Ovary (tissue), 9 donors: ENCODE results near the gene INS. TPM values are rescaled to one million over a fixed set of nuclear protein-coding genes. Genes with fewer than 3 reads are reported as not detected.

Experiments
- DNase-seq, 5 donors: peaks; one replicate each; pipeline ENCODE4 v3.0.0-alpha.2; 2019 to 2020
- H3K27ac ChIP-seq, 2 donors: fragments of 200-600 bp; one replicate each; pipeline versions ENCODE4 v1.5.1 to v1.8.0; 2019 to 2022
- H3K27me3 ChIP-seq: fragments of 200-600 bp; one replicate; pipeline ENCODE4 v1.8.0; 2022
- H3K36me3 ChIP-seq: fragments of 200-600 bp; sonication (generic); one replicate; pipeline ENCODE4 v1.5.1; 2019
- H3K4me1 ChIP-seq: one replicate; pipeline ENCODE4 v1.8.1; 2013; ENCODE audit warnings: mild to moderate bottlenecking, moderate library complexity; ENCODE audit not compliant: insufficient read depth
- H3K4me3 ChIP-seq: fragments of 200-600 bp; sonication (generic); one replicate; pipeline ENCODE4 v1.5.1; 2017
- H3K9me3 ChIP-seq, 2 donors: fragments of 200-600 bp in 1 of 2; sonication (generic) in 1 of 2; one replicate each; pipeline versions ENCODE4 v1.5.1 to v1.8.1; 2013 to 2019; ENCODE audit warnings: mild to moderate bottlenecking in 1 of 2, moderate library complexity in 1 of 2
- EP300 ChIP-seq: sonication (generic); formaldehyde crosslinking; IDR thresholded peaks from one replicate; pipeline ENCODE4 v1.6.1; 2017; ENCODE audit warnings: antibody characterized with exemption
- POLR2A ChIP-seq: fragments of 450-650 bp; IDR thresholded peaks from one replicate; pipeline ENCODE4 v1.6.1; 2017; ENCODE audit warnings: antibody characterized with exemption, mild to moderate bottlenecking, moderate library complexity
- WGBS, 3 donors: extraction: QIAGEN DNeasy Blood & Tissue Kit in 1 of 3; methylation state at CpG; one replicate each; pipeline versions ENCODE4 v1.1.5 to v1.1.7; 2013 to 2017; 5-methylcytosine and 5-hydroxymethylcytosine counted together
- intact Hi-C, 4 donors: fragments of 100-400 bp; cut with DNase I; formaldehyde crosslinking; loops; one replicate each; pipeline versions ENCODE4 v1.11.0 to v1.15.1; 2022 to 2023
- polyA plus RNA-seq, 2 donors: library from polyadenylated mRNA; stranded (reverse); fragments of 200-250 nt in 1 of 2; fragments of 350-450 nt in 1 of 2; fragmentation: Illumina TruSeq in 1 of 2; extraction: RNeasy Lipid Tissue Mini Kit (QIAGEN cat#74804) in 1 of 2; gene quantifications; one replicate each; pipeline ENCODE4 v1.2.3, GENCODE V29; 2013 to 2014
- total RNA-seq, 7 donors: library from RNA; depleted of rRNA in 2 of 7; stranded (reverse); fragments of >200 nt in 2 of 7; fragmentation: NEBNext Ultra II Directional in 3 of 7; extraction: Animal tissue kit (Norgen Biotek cat#: 25700) in 3 of 7; gene quantifications; one replicate each; pipeline versions ENCODE4 v1.1.0 to v1.2.4, GENCODE V29; 2016 to 2023
- TF ChIP-seq, protein P1 (sequence below), 3 donors: fragments of 450-650 bp in 2 of 3; fragments of 200-600 bp in 1 of 3; IDR thresholded peaks; one replicate each; pipeline versions ENCODE4 v1.5.1 to v1.8.0; 2016 to 2022; ENCODE audit warnings: antibody characterized with exemption in 3 of 3, mild to moderate bottlenecking in 1 of 3
- donor health status: DM: no; HTN: no; CAD: no; lungs with moderate emphysema.
- donor health status: DM: no; HTN: no; CAD: no.
- donor health status: Bipolar disorder and iron deficiency.
- donor health status: DM: yes; HTN: yes; CAD: no.
- donor health status: DM: no; HTN: no; CAD: no.
- donor health status: DM: yes; HTN: yes; CAD: no.

The INS gene
- total and polyA plus RNA-seq, 9 donors: 0.89 to 1.4 TPM; not detected in 7

GRCh38 chr11:2173150-2173693 lies 12.2 kb upstream of the INS start:
- H3K4me3 ChIP-seq: no peak overlapping the region
- DNase-seq: no peak
- no peak overlapping the region for H3K27ac ChIP-seq
- no peak for TF ChIP-seq EP300
- TF ChIP-seq, protein P1, sequence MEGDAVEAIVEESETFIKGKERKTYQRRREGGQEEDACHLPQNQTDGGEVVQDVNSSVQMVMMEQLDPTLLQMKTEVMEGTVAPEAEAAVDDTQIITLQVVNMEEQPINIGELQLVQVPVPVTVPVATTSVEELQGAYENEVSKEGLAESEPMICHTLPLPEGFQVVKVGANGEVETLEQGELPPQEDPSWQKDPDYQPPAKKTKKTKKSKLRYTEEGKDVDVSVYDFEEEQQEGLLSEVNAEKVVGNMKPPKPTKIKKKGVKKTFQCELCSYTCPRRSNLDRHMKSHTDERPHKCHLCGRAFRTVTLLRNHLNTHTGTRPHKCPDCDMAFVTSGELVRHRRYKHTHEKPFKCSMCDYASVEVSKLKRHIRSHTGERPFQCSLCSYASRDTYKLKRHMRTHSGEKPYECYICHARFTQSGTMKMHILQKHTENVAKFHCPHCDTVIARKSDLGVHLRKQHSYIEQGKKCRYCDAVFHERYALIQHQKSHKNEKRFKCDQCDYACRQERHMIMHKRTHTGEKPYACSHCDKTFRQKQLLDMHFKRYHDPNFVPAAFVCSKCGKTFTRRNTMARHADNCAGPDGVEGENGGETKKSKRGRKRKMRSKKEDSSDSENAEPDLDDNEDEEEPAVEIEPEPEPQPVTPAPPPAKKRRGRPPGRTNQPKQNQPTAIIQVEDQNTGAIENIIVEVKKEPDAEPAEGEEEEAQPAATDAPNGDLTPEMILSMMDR (IDR thresholded peaks at IDR 0.05): no peak
- no peak for TF ChIP-seq POLR2A
- H3K36me3 ChIP-seq: no peaks in the 10 kb centered on the region
- no peaks in the 10 kb centered on the region for H3K4me1 ChIP-seq
- H3K9me3 ChIP-seq: no peaks in the 10 kb centered on the region
- H3K27me3 ChIP-seq: no peaks in the 10 kb centered on the region
- intact Hi-C loops: no loop called here
- WGBS, 3 donors: 86 to 91% (median 86%) methylated on average over 16 of the region's 16 CpGs

DNA sequence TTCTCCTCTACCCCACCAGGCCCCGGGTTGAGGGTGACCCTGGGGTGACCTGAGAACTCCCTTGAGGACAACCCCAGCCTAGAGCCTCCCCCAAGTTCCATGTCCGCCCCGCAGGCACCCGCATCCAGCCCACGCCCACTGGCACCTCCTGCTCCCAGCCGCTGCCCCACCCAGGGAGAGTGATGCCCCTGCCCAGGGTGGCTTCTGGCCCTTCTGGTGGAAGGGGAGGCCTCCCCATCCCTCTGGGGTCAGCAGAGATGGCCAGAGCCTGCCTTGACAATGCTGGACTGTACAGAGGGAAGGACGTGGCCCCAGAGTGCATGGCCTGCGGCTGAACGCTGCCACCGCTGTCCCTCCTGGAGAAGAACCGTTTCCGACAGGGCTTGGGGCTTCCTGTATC lies 11.7 kb upstream of the INS start:
- Histone ChIP-seq H3K4me3 (no peak overlapping the region), H3K4me1 (no peaks in the 10 kb centered on the region), H3K27me3 (no peaks in the 10 kb centered on the region), H3K9me3 (no peaks in the 10 kb centered on the region), H3K27ac (no peak overlapping the region), H3K36me3 (no peaks in the 10 kb centered on the region)
- intact Hi-C loops: no loop called here
- TF ChIP-seq, protein P1 (IDR thresholded peaks at IDR 0.05): no peak
- TF ChIP-seq POLR2A: no peak
- 85 to 89% (median 86%) methylated on average over 12 of the region's 12 CpGs for WGBS, 3 donors
- DNase-seq: no peak

DNA sequence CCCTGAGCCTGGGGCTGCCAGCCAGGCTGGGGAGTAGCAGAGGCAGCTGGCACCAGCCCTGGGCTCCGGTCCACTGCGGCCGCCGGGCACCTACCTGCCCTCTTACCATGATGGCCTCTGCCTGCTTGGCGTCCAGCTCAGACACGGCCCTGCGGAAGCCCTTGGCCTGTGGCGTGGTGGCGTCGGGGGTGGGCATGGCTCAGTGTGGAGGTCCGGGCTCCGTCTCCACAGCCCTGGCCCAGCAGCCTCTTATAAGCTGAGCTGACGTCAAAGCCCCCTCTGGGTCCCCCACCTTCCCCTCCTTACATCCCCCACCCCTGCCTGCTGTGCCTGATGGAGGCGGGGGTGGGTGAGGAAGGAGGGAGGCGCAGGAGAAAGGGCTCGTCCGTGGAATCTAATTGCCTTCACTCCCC lies 10.6 kb upstream of the INS start, which contains the start of gene TH:
Gene TH (minus strand): TSS at position 225 of the 413 bp plus-strand sequence. CDS start 29 bp downstream, at position 196.
- Histone ChIP-seq H3K36me3 (no peaks in the 10 kb centered on the region), H3K4me1 (no peaks in the 10 kb centered on the region), H3K4me3 (no peak within 1 kb of the TSS), H3K27me3 (no peaks in the 10 kb centered on the region), H3K27ac (no peak within 1 kb of the TSS), H3K9me3 (no peaks in the 10 kb centered on the region)
- TF ChIP-seq, protein P1 (IDR thresholded peaks at IDR 0.05): no peak
- TF ChIP-seq EP300: no peak
- TF ChIP-seq POLR2A: no peak
- WGBS, 3 donors: 34 to 48% (median 41%) methylated on average over 13 to 17 of the region's 17 CpGs
- intact Hi-C loops: no loop called here
- no peak for DNase-seq

DNA sequence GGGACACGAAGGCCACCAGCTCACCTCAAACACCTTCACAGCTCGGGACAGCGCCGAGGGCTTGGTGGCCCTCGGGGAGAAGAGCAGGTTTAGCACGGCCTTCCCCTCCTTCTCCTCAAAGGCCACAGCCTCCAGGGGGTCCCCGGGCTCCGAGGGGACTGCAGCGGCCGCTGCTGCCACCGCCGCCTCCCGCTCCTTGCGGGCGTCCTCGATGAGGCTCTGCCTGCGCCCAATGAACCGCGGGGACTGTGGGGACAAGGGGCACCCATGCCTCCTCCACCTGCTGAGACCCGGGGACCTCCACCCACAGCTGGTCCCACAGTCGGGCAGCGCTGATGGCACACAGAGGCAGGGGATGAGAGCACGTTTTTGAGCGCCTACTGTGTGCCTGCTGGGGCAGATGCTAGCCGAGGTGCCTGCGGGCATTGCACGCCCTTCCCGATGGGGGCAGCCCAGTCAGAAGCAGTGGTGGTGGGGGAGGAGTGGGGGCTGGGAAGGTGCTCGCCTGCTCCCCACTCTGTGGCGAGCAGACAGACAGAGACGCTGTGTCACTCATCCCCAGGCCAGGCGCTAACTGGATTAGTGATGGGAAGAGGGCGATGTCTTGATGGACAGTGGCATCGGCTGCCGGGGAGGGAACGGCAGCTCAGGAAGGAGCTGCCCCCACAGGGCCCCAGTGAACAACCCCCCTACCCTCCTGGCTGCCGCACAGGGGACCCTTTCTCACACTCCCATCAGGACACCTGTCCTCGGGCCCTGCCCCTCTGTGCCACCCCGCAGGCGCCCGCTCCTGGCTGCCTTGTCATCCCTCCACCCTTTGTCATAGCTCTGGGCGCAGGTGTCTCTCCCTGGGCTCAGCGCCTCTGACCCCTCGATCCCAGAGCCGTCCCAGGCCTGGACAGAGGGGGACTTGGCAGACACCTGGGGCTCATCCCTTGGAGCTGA lies 8.9 kb upstream of the INS start:
- H3K36me3 ChIP-seq: no peaks in the 10 kb centered on the region
- H3K9me3 ChIP-seq: no peaks in the 10 kb centered on the region
- TF ChIP-seq EP300: no peak
- TF ChIP-seq, protein P1 (IDR thresholded peaks at IDR 0.05): no peak
- no peak for DNase-seq
- H3K27ac ChIP-seq: no peak overlapping the region
- H3K4me1 ChIP-seq: peaks cover 3% of the 10 kb centered on the region
- no peaks in the 10 kb centered on the region for H3K27me3 ChIP-seq
- 82 to 87% (median 85%) methylated on average over 45 of the region's 45 CpGs for WGBS, 3 donors
- no peak overlapping the region for H3K4me3 ChIP-seq
- intact Hi-C loops: no loop called here
